ENCODE measurements around the gene ACAD10. TPM values are rescaled to one million over a fixed set of nuclear protein-coding genes. Genes with fewer than 3 reads are reported as not detected.

ACAD10 gene
- total and polyA plus RNA-seq, 10 of the 15 experiments (the other 5 are each of a cell fraction or from before 2014, with no cell fraction given), result 2.9 to 21.9 (median 17.5) TPM

- TF ChIP-seq PKNOX1 (IDR thresholded peaks at IDR 0.05) (peak; percentile 43; the same call in 1 of the 2 replicates), ZNF274 (IDR thresholded peaks at IDR 0.05; ENCODE audit: insufficient read depth, insufficient read length) (no peak), IRF5 (IDR thresholded peaks at IDR 0.05; ENCODE audit: borderline replicate concordance) (no peak), BRCA1 (IDR thresholded peaks at IDR 0.05; ENCODE audit: low read depth, low read length) (no peak), NKRF (conservative IDR thresholded peaks at IDR 0.05) (peak; percentile 82), ASH2L (IDR thresholded peaks at IDR 0.05; ENCODE audit: borderline replicate concordance, low read depth) (no peak), SMC3 (IDR thresholded peaks at IDR 0.05; ENCODE audit: borderline replicate concordance, low read length) (no peak), BCL11A (IDR thresholded peaks at IDR 0.05; ENCODE audit: low read depth, low read length) (no peak), ZBTB11 (CRISPR knock-in tag; IDR thresholded peaks at IDR 0.05) (no peak), SIX5 (IDR thresholded peaks at IDR 0.05; ENCODE audit: low read depth, low read length, severe bottlenecking) (peak; percentile 53), CHD2 (IDR thresholded peaks at IDR 0.05; ENCODE audit: borderline replicate concordance, low read depth, low read length) (peak; percentile 59; the same call in 1 of the 2 replicates), HCFC1 (IDR thresholded peaks at IDR 0.05; ENCODE audit: low read length) (peak; percentile 71), SUPT20H (IDR thresholded peaks at IDR 0.05; ENCODE audit: borderline replicate concordance, control insufficient read depth, low read depth, low read length) (no peak), EED (IDR thresholded peaks at IDR 0.05; ENCODE audit: low read depth) (no peak), MXI1 (IDR thresholded peaks at IDR 0.05; ENCODE audit: low read depth, low read length) (no peak), RAD51 (IDR thresholded peaks at IDR 0.05) (no peak), KDM1A (IDR thresholded peaks at IDR 0.05; ENCODE audit: borderline replicate concordance) (no peak), STAT3 (IDR thresholded peaks at IDR 0.05; ENCODE audit: low read depth, low read length) (peak; percentile 35; the same call in 1 of the 2 replicates), TCF12 (IDR thresholded peaks at IDR 0.05; ENCODE audit: low read depth, low read length) (0 out of 2 replicates have a peak, but pooled peaks have one; percentile 51), PBX3 (IDR thresholded peaks at IDR 0.05; ENCODE audit: insufficient replicate concordance, low read depth, low read length) (no peak), JUNB (IDR thresholded peaks at IDR 0.05) (no peak), MTA2 (IDR thresholded peaks at IDR 0.05; ENCODE audit: low read depth) (no peak)
Observed at GRCh38 chr12:111685811-111686573, at the start of gene ACAD10, which contains the start of gene BRAP (continued).
